ENCODE data around the gene PBRM1. TPM values are rescaled to one million over a fixed set of nuclear protein-coding genes. Genes with fewer than 3 reads are reported as not detected.

PBRM1 gene
- total and polyA plus RNA-seq, 2 experiments from 2014 or later = 57.5 to 72.5 TPM

- Mint-ChIP-seq H3K4me1 (no peaks in the 10 kb centered on the region), H3K27me3 (ENCODE audit: insufficient read depth, low read depth, poor library complexity) (peaks cover 6% of the 10 kb centered on the region), H3K36me3 (ENCODE audit: low read depth) (peaks cover 12% of the 10 kb centered on the region; the same call in 2 of the 3 replicates), H3K9me3 (no peaks in the 10 kb centered on the region), H3K27ac (no peak overlapping the region), H3K4me3 (no peak overlapping the region)
- DNase-seq (ENCODE audit: low spot score) (no peak), ATAC-seq (no peak)
- Histone ChIP-seq H3K27me3 (ENCODE audit: insufficient read depth) (no peaks in the 10 kb centered on the region), H3K9me2 (ENCODE audit: insufficient read depth) (no peaks in the 10 kb centered on the region), H3K36me3 (ENCODE audit: insufficient read depth) (peaks cover 14% of the 10 kb centered on the region; the same call in 1 of the 2 replicates), H3K4me2 (no peak overlapping the region), H4K20me1 (replicated peaks; ENCODE audit: insufficient read depth) (peaks cover 6% of the 10 kb centered on the region; the same call in 1 of the 2 replicates), H3K27ac (ENCODE audit: low read depth) (no peak overlapping the region), H3K4me1 (ENCODE audit: insufficient read depth) (no peaks in the 10 kb centered on the region), H3K79me2 (replicated peaks; ENCODE audit: insufficient read depth) (no peaks in the 10 kb centered on the region), H3K4me3 (no peak overlapping the region), H2AFZ (no peak overlapping the region), H3F3A (replicated peaks; ENCODE audit: low read depth) (no peaks in the 10 kb centered on the region)
- TF ChIP-seq ZNF462 (CRISPR knock-in tag; IDR thresholded peaks at IDR 0.05) = no peak
- TF ChIP-seq JUNB (IDR thresholded peaks at IDR 0.05; ENCODE audit: unreplicated experiment) = no peak
- no peak for TF ChIP-seq ETS1 (IDR thresholded peaks at IDR 0.05)
- TF ChIP-seq CTCF (conservative IDR thresholded peaks at IDR 0.05; ENCODE audit: low read depth in 2 of 2) = no peak
These were observed 111.4 kb downstream of the PBRM1 start for GRCh38 chr3:52574056-52574965.

All from GM23338 (cell line).